Renal pelvis (tissue), 4 donors: Measurements from ENCODE around the gene HDLBP. TPM values are rescaled to one million over a fixed set of nuclear protein-coding genes. Genes with fewer than 3 reads are reported as not detected.
"Not testable (repeated sequence)": the region's sequence is repeated elsewhere in the genome, so short reads cannot be mapped to it uniquely, and the experiment has no call there.

Experiments used
- DNase-seq: peaks from one replicate; pipeline ENCODE4 v3.0.0-alpha.2; 2013
- polyA plus RNA-seq, 3 donors: library from polyadenylated mRNA; unstranded; fragments of 120-200 nt; gene quantifications; one replicate each; pipeline ENCODE4 v1.2.1, GENCODE V29; 2013; ENCODE audit not compliant: insufficient read length in 3 of 3

HDLBP gene
- polyA plus RNA-seq, 3 donors, result 396 to 409 (median 405) TPM

- no peak for DNase-seq
Observed at GRCh38 chr2:241349941-241350340, 34.5 kb upstream of the HDLBP start.

- DNase-seq, result no peak
Observed at GRCh38 chr2:241344925-241345651, 29.6 kb upstream of the HDLBP start.

GRCh38 chr2:241340631-241341163 lies 25.2 kb upstream of the HDLBP start:
- DNase-seq, result no peak

DNA sequence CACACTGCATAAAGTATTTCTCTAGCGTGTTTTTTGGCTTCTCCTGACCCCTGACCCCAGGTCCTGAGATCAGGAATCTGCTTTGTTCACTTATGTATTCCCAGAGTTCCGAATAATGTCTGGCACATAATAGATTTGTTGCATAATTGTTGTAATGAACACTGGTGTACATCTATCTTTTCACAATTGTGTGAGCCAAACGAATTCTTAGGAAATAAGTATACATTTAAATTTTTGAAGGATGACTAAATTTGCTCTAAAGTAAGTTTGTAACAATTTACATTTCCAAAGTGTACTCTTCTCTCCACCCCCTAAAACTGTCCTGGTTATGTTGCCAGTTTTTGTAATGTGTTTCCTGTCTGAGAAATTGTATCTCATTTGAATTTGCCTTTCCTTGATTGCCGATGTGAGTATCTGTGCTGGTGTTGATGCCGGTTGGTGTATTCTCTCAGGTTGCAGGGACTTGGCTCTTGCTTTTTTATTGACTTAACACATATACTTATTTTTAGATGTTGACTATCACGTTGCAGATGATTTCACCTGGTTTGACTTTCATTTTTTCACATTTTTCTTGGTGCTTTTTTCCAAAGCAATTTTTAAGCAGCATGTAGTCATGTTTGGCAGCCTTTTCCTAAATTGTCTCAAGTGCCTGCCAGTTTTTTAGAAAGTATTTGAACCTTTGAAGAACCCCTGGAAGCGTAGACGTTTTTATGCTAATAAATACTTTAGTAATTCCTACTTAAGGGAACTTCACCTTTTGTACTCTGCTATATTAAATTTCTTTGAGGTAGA lies 24.6 kb upstream of the HDLBP start:
- DNase-seq, result no peak

GRCh38 chr2:241334813-241335212 lies 19.3 kb upstream of the HDLBP start:
- no peak for DNase-seq

GRCh38 chr2:241330616-241330981 lies 15.1 kb upstream of the HDLBP start:
- DNase-seq, result no peak

- DNase-seq, result no peak
Observed at GRCh38 chr2:241329669-241330615, 14.5 kb upstream of the HDLBP start.

DNA sequence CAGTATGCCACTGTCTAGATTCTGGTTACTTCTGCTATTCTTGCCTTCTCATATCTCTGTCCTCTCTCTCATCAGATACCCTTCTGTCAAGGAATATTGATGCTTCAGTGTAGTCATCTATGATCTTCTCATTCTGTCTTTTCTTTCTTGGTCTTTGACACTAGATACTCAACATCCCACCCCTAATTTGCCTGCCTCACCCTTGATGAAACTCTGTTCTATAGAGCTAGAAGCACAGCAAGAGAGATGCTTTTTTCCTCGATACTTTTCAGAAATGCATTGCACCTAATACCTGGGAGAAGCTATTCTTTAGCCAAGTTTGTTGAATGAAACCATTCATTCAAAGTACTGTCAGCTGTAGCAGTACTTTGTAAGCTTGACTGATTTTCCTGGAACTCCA lies 9.8 kb upstream of the HDLBP start:
- DNase-seq, result no peak

GRCh38 chr2:241324775-241325174 lies 9.3 kb upstream of the HDLBP start:
- DNase-seq, result no peak

DNA sequence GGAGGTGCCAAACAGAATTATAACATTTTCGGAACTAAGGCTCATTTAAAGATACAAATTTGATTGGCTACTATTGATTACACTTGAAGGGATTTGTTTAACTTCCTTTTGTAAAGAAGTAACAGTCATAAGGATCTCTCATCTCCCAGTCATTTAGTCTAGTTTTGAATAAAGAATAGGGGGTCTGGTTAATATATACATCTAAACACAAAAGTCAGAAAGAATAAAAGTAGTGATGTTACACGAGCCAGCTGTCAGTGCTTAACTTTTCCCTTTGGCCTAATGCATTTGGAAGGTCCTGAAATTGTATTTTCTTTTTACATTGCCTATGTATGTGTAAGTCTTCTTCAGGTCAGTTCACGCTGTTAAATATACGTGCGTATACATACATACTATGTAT lies 8.3 kb upstream of the HDLBP start:
- no peak for DNase-seq

- DNase-seq, result no peak
Observed at GRCh38 chr2:241321886-241322285, 6.4 kb upstream of the HDLBP start.

- DNase-seq, result no peak
Observed at GRCh38 chr2:241321033-241321432, 5.6 kb upstream of the HDLBP start.

- DNase-seq, result no peak
Observed at GRCh38 chr2:241320394-241320793, 4.9 kb upstream of the HDLBP start.

DNA sequence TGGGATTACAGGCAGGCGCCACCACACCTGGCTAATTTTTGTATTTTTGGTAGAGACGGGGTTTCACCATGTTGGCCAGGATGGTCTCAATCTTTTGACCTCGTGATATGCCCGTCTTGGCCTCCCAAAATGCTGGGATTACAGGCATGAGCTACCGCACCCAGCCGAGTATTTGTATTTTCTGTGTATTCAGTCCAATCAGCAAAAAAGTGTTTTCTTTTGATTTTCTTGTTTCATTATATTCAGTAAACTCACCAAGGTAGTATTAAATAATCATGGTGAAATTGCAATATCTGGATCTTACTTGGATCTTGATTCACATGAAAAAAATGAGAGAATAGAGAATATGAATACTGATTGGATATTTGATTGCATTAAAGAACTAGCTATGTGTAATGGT lies 3.4 kb upstream of the HDLBP start:
- not testable (repeated sequence) for DNase-seq

GRCh38 chr2:241317391-241317790 lies 1.9 kb upstream of the HDLBP start:
- DNase-seq, result no peak

DNA sequence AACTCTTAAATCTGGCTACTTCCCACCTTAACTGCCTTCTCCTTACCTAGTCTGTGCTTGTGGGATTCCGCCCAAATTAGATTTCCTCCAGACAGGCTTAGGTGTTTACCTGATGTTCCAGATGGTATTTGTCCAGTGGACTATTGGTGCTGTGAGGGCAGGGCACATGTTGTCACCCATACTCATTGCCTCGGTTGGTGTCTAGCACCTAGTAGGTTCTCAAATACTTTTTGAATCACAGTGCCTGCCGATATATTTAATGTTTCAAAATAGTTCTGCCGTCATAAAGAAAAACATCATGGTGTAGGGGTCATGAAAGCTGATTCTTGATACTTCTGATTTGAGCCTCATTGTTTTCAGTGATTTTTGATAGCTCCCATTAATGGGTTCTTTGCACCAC lies 1.4 kb upstream of the HDLBP start:
- no peak for DNase-seq

GRCh38 chr2:241315879-241316631 lies 583 bp upstream of the HDLBP start, which contains the start of gene SEPTIN2:
Gene SEPTIN2, plus strand, starts transcription at chr2:241315925. Its CDS starts 8,308 bp downstream, at chr2:241324233.
- peak; percentile 72 for DNase-seq

GRCh38 chr2:241314226-241315092 lies 1.0 kb downstream of the HDLBP start:
- no peak for DNase-seq

DNA sequence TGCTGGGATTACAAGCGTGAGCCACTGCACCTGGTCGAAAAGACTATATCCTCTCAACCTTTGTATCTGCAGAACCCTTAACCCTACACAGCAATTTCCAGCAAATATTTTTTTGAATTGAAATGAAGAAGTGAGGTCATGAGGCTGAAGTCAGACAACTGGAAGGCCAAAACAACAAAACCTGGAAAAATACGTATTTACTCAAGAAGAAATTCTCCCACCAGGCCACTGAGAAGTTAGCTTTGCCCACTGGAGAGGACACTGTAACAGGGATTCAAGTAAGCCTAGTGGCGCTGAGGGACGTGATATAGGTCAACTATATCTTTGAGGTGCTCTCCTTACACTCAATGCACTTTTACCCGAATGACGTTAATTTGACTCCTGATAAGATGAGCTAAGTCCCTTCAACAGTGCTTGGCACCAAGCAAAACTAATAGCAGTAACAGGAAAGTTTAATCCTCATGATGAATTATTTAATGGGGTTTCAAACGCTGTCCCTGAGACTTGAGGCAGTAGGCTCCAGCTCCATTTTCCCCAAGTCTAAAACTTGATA lies 1.9 kb downstream of the HDLBP start:
- no peak for DNase-seq

GRCh38 chr2:241312082-241312481 lies 3.4 kb downstream of the HDLBP start:
- DNase-seq, result no peak
